Measurements from ENCODE around the gene OPTC. TPM values are rescaled to one million over a fixed set of nuclear protein-coding genes. Genes with fewer than 3 reads are reported as not detected.

The OPTC gene
- total RNA-seq, 2 experiments from 2014 or later: not detected

DNA sequence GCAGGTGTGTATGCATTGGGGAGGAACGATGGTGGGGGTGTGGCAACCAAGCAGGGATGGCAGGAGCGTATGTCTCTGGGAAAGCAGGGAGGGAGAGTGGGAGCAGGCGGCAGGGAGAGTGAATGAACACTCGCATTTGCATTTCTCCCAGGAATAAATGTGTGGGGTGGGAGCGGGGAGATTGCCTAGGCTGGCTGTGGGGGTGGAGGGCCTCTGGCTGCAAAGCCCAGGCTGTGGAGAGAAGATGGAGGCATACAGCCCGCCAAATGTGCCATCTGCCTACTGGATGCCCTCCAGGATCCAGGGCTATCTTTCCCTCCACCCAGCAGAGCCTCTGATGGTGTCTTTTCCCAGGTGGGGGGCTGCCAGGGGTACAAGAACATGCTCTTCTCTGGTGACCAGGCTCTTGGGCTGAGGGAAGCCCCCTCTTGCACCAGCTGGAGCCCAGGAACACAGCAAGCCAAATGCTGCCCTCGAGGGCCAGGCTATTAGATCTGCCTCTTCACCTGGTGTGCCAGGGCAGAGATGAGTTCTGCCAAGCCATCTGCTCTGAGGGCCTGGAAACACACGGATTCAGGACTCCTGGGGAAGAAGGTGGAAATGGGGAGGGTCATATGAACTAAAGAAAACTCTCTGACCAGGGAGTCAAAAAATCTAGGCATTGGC is 1.7 kb upstream of the OPTC start:
- Mint-ChIP-seq H3K4me1 (ENCODE audit: low read depth) (peaks cover 6% of the 10 kb centered on the region), H3K27me3 (no peaks in the 10 kb centered on the region), H3K36me3 (ENCODE audit: low read depth) (no peaks in the 10 kb centered on the region), H3K4me3 (no peak overlapping the region), H3K9me3 (no peaks in the 10 kb centered on the region), H3K27ac (no peak overlapping the region)
- intact Hi-C loops (cut with micrococcal nuclease): no loop called here
- ChIA-PET POLR2A (no interaction called here), CTCF (interaction anchor here (2.1 to 9.7 kb wide), 3 partner anchors 13 to 225 kb away, joined by 6 to 166 read pairs (median 10); no protein-coding TSS in a partner anchor)
- TF ChIP-seq, protein P1, sequence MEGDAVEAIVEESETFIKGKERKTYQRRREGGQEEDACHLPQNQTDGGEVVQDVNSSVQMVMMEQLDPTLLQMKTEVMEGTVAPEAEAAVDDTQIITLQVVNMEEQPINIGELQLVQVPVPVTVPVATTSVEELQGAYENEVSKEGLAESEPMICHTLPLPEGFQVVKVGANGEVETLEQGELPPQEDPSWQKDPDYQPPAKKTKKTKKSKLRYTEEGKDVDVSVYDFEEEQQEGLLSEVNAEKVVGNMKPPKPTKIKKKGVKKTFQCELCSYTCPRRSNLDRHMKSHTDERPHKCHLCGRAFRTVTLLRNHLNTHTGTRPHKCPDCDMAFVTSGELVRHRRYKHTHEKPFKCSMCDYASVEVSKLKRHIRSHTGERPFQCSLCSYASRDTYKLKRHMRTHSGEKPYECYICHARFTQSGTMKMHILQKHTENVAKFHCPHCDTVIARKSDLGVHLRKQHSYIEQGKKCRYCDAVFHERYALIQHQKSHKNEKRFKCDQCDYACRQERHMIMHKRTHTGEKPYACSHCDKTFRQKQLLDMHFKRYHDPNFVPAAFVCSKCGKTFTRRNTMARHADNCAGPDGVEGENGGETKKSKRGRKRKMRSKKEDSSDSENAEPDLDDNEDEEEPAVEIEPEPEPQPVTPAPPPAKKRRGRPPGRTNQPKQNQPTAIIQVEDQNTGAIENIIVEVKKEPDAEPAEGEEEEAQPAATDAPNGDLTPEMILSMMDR (IDR thresholded peaks at IDR 0.05): no peak
- ATAC-seq: no peak
- DNase-seq: no peak

DNA sequence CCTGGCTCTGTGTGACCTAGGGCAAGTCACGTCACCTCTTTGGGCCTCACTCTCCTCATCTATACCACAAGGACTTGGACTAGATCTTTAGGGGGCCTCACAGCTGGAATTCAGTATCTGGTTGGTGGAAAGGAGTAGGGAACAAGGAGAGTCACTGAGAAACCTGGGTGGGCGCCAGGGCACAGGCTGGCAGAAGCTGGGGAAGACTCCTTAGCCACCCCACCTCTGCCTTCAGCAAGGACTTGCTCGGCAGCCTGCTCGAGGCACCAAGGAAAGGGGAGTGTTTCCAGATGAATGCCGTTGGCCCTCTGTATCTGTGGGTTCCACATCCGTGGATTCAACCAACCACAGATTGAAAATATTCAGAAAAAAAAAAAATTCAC is 1.2 kb upstream of the OPTC start:
- no peaks in the 10 kb centered on the region for H3K27me3 Mint-ChIP-seq
- intact Hi-C loops (cut with micrococcal nuclease): no loop called here
- no peaks in the 10 kb centered on the region for H3K36me3 Mint-ChIP-seq (ENCODE audit: low read depth)
- no peak overlapping the region for H3K27ac Mint-ChIP-seq
- peaks cover 2% of the 10 kb centered on the region for H3K4me1 Mint-ChIP-seq (ENCODE audit: low read depth)
- DNase-seq: no peak
- TF ChIP-seq, protein P1 (IDR thresholded peaks at IDR 0.05): no peak
- no peaks in the 10 kb centered on the region for H3K9me3 Mint-ChIP-seq
- no peak for ATAC-seq
- ChIA-PET CTCF (interaction anchor here (0.7 to 2.2 kb wide), 3 partner anchors 12 to 225 kb away, joined by 3 to 10 read pairs (median 6); no protein-coding TSS in a partner anchor), POLR2A (no interaction called here)
- no peak overlapping the region for H3K4me3 Mint-ChIP-seq

DNA sequence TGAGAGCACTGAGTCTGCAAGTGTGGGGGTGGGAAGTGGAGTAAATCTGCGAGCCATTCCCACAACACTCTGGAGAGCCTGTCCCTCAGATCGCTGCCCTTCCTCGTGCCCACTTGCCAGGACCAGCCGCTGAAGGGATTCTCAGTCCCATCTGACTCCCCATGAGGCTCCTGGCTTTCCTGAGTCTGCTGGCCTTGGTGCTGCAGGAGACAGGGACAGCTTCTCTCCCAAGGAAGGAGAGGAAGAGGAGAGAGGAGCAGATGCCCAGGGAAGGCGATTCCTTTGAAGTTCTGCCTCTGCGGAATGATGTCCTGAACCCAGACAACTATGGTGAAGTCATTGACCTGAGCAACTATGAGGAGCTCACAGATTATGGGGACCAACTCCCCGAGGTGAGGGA is 1.9 kb downstream of the OPTC start:
- intact Hi-C loops (cut with micrococcal nuclease): no loop called here
- TF ChIP-seq, protein P1 (IDR thresholded peaks at IDR 0.05): no peak
- H3K27me3 Mint-ChIP-seq: no peaks in the 10 kb centered on the region
- ChIA-PET CTCF (interaction anchor here (1.3 kb wide), 1 partner anchor 9 kb away, joined by 6 read pairs; no protein-coding TSS in a partner anchor), POLR2A (interaction anchor here (0.6 kb wide), 1 partner anchor 8 kb away, joined by 3 read pairs; no protein-coding TSS in a partner anchor)
- no peaks in the 10 kb centered on the region for H3K36me3 Mint-ChIP-seq (ENCODE audit: low read depth)
- no peaks in the 10 kb centered on the region for H3K9me3 Mint-ChIP-seq
- no peaks in the 10 kb centered on the region for H3K4me1 Mint-ChIP-seq (ENCODE audit: low read depth)
- no peak for DNase-seq
- no peak overlapping the region for H3K27ac Mint-ChIP-seq
- ATAC-seq: no peak
- H3K4me3 Mint-ChIP-seq: no peak overlapping the region

DNA sequence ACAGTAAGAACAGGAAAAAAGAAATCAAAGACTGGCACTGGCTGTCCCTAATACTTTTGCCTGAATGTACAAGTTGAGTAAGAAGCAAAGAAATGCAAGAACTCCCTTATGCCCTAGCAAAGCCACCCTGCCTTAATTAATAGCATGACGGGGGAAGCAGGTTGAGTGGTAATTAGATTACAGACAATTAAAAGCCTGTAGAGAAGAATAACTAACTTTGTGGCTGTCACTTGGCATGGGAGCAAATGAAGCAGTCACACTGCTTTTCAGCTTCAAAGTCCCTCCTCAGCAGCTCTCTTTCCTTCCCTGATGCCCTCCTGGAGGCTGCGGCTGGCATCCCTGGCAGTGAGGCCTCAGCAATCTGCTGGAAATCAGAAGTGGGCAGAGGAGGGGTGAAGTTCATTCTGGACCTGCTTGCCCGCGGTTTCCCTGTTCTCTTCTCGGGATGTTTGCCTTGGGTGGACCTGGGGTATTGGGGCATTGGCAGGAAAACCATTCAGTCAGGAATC is 3.4 kb downstream of the OPTC start:
- TF ChIP-seq, protein P1 (IDR thresholded peaks at IDR 0.05): no peak
- H3K4me1 Mint-ChIP-seq (ENCODE audit: low read depth): no peaks in the 10 kb centered on the region
- H3K27me3 Mint-ChIP-seq: no peaks in the 10 kb centered on the region
- CTCF ChIA-PET: interaction anchor here (1.0 to 2.2 kb wide), 3 partner anchors 9 to 230 kb away, joined by 3 to 8 read pairs (median 3); no protein-coding TSS in a partner anchor
- ATAC-seq (no peak), DNase-seq (no peak)
- no peak overlapping the region for H3K4me3 Mint-ChIP-seq
- no peak overlapping the region for H3K27ac Mint-ChIP-seq
- H3K9me3 Mint-ChIP-seq: no peaks in the 10 kb centered on the region
- POLR2A ChIA-PET: interaction anchor here (0.5 to 0.6 kb wide), 2 partner anchors 129 to 451 kb away, joined by 3 read pairs; partner anchors contain the start of gene ATP2B4
- intact Hi-C loops (cut with micrococcal nuclease): no loop called here
- no peaks in the 10 kb centered on the region for H3K36me3 Mint-ChIP-seq (ENCODE audit: low read depth)
